ENCODE results near the gene S100A4. TPM values are rescaled to one million over a fixed set of nuclear protein-coding genes. Genes with fewer than 3 reads are reported as not detected.
"Not testable (repeated sequence)": the region's sequence is repeated elsewhere in the genome, so short reads cannot be mapped to it uniquely, and the experiment has no call there.

Gene S100A4
- total RNA-seq, 1 experiment from 2014 or later, result 22.7 TPM

GRCh38 chr1:153588033-153588432 is 42.4 kb upstream of the S100A4 start:
- POLR2A ChIA-PET, result not testable (repeated sequence)

DNA sequence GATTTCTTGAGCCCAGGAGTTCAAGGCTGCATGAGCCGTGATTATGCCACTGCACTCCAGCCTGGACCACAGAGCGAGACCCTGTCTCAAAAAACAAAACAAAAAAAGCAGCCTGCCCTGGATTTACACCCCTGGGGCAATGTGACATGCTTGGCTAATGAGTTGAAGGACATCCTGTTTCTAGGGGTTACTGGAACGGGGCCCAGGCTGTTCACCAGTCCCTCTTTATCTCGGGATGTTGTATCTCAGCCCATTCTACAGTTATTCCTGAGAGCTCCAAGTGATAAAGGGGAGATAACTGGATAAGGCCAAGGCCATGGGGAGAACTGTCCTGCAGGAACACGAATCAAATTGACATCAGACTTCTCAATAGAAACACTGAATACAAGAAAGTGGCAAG is 41.7 kb upstream of the S100A4 start:
- TF ChIP-seq IRF2 (CRISPR knock-in tag; IDR thresholded peaks at IDR 0.05; ENCODE audit: borderline replicate concordance, low read depth) (no peak), USF2 (CRISPR knock-in tag; IDR thresholded peaks at IDR 0.05) (no peak), EMX1 (CRISPR knock-in tag; IDR thresholded peaks at IDR 0.05) (no peak), JAZF1 (CRISPR knock-in tag; IDR thresholded peaks at IDR 0.05) (no peak), GTF2I (CRISPR knock-in tag; conservative IDR thresholded peaks at IDR 0.05) (no peak), GABPB1 (CRISPR knock-in tag; IDR thresholded peaks at IDR 0.05) (no peak), E2F4 (CRISPR knock-in tag; IDR thresholded peaks at IDR 0.05; ENCODE audit: borderline replicate concordance, low read depth) (no peak)
- TF ChIP-seq, protein P1, sequence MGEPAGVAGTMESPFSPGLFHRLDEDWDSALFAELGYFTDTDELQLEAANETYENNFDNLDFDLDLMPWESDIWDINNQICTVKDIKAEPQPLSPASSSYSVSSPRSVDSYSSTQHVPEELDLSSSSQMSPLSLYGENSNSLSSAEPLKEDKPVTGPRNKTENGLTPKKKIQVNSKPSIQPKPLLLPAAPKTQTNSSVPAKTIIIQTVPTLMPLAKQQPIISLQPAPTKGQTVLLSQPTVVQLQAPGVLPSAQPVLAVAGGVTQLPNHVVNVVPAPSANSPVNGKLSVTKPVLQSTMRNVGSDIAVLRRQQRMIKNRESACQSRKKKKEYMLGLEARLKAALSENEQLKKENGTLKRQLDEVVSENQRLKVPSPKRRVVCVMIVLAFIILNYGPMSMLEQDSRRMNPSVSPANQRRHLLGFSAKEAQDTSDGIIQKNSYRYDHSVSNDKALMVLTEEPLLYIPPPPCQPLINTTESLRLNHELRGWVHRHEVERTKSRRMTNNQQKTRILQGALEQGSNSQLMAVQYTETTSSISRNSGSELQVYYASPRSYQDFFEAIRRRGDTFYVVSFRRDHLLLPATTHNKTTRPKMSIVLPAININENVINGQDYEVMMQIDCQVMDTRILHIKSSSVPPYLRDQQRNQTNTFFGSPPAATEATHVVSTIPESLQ (CRISPR knock-in tag; IDR thresholded peaks at IDR 0.05), result no peak
- TF ChIP-seq, protein P2, sequence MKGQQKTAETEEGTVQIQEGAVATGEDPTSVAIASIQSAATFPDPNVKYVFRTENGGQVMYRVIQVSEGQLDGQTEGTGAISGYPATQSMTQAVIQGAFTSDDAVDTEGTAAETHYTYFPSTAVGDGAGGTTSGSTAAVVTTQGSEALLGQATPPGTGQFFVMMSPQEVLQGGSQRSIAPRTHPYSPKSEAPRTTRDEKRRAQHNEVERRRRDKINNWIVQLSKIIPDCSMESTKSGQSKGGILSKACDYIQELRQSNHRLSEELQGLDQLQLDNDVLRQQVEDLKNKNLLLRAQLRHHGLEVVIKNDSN (CRISPR knock-in tag; IDR thresholded peaks at IDR 0.05), result no peak
- TF ChIP-seq, protein P3, sequence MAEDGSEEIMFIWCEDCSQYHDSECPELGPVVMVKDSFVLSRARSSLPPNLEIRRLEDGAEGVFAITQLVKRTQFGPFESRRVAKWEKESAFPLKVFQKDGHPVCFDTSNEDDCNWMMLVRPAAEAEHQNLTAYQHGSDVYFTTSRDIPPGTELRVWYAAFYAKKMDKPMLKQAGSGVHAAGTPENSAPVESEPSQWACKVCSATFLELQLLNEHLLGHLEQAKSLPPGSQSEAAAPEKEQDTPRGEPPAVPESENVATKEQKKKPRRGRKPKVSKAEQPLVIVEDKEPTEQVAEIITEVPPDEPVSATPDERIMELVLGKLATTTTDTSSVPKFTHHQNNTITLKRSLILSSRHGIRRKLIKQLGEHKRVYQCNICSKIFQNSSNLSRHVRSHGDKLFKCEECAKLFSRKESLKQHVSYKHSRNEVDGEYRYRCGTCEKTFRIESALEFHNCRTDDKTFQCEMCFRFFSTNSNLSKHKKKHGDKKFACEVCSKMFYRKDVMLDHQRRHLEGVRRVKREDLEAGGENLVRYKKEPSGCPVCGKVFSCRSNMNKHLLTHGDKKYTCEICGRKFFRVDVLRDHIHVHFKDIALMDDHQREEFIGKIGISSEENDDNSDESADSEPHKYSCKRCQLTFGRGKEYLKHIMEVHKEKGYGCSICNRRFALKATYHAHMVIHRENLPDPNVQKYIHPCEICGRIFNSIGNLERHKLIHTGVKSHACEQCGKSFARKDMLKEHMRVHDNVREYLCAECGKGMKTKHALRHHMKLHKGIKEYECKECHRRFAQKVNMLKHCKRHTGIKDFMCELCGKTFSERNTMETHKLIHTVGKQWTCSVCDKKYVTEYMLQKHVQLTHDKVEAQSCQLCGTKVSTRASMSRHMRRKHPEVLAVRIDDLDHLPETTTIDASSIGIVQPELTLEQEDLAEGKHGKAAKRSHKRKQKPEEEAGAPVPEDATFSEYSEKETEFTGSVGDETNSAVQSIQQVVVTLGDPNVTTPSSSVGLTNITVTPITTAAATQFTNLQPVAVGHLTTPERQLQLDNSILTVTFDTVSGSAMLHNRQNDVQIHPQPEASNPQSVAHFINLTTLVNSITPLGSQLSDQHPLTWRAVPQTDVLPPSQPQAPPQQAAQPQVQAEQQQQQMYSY (CRISPR knock-in tag; IDR thresholded peaks at IDR 0.05), result no peak
- no peaks in the 10 kb centered on the region for H3K9me3 Mint-ChIP-seq
- H3K27me3 Mint-ChIP-seq (ENCODE audit: low read depth), result no peaks in the 10 kb centered on the region
- ATAC-seq (no peak), DNase-seq (ENCODE audit: low spot score) (no peak)
- peaks cover 4% of the 10 kb centered on the region for H3K4me1 Mint-ChIP-seq
- no peak overlapping the region for H3K27ac Mint-ChIP-seq
- POLR2A ChIA-PET, result no interaction called here
- no peak overlapping the region for H3K4me3 Mint-ChIP-seq
- no peaks in the 10 kb centered on the region for H3K36me3 Mint-ChIP-seq
- CTCF ChIA-PET, result interaction anchor here (5.2 kb wide), 1 partner anchor 41 kb away, joined by 29 read pairs; the partner anchor contains the start of genes S100A1 and S100A13

More at GRCh38 chr1:153588033-153588432, 42.4 kb upstream of the S100A4 start:
- CTCF ChIA-PET, result interaction anchor here (0.6 to 5.2 kb wide), 5 partner anchors 16 to 232 kb away, joined by 3 to 29 read pairs (median 4); partner anchors contain the start of genes S100A1 and S100A13
- not testable (repeated sequence) for DNase-seq (ENCODE audit: low spot score); H3K36me3 Mint-ChIP-seq; H3K4me3 Mint-ChIP-seq; H3K9me3 Mint-ChIP-seq; H3K27ac Mint-ChIP-seq; H3K27me3 Mint-ChIP-seq (ENCODE audit: low read depth); ATAC-seq; H3K4me1 Mint-ChIP-seq

DNA sequence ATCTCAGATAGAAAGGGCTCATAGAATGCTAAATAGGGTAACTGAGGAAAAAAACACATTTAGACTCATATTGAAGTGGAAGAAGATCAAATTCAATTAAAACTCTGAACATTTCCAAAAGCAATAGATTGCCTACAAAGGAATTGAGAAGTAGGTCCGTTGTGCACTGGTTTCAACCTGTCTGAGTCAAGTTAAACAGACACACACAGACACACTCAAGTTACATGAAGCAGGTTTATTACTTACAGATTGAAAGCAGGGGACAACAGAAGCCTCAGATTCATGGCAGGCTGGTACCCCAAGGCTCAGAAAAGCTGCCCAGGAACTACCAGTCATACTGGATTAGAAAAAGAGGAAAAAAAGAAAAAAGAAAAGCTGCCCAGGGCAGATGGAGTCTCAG is 40.7 kb upstream of the S100A4 start:
- ChIA-PET CTCF (interaction anchor here (0.9 to 5.2 kb wide), 4 partner anchors 14 to 53 kb away, joined by 4 to 29 read pairs (median 6); partner anchors contain the start of genes S100A1 and S100A13), POLR2A (no interaction called here)
- ATAC-seq (no peak), DNase-seq (ENCODE audit: low spot score) (no peak)
- H3K27ac Mint-ChIP-seq, result 0 out of 2 replicates have a peak overlapping the region, but pooled peaks have one; percentile 45
- no peaks in the 10 kb centered on the region for H3K9me3 Mint-ChIP-seq
- H3K27me3 Mint-ChIP-seq (ENCODE audit: low read depth), result no peaks in the 10 kb centered on the region
- no peak for TF ChIP-seq SMAD4 (CRISPR knock-in tag; IDR thresholded peaks at IDR 0.05)
- no peak for TF ChIP-seq IRF2 (CRISPR knock-in tag; IDR thresholded peaks at IDR 0.05; ENCODE audit: borderline replicate concordance, low read depth)
- TF ChIP-seq ELF4 (CRISPR knock-in tag; IDR thresholded peaks at IDR 0.05; ENCODE audit: low read depth), result no peak
- no peak for TF ChIP-seq ZNF396 (CRISPR knock-in tag; IDR thresholded peaks at IDR 0.05; ENCODE audit: borderline replicate concordance)
- TF ChIP-seq FOXP1 (CRISPR knock-in tag; IDR thresholded peaks at IDR 0.05; ENCODE audit: borderline replicate concordance), result no peak
- no peak for TF ChIP-seq ESRRA (CRISPR knock-in tag; IDR thresholded peaks at IDR 0.05; ENCODE audit: borderline replicate concordance)
- no peak for TF ChIP-seq NFYB (CRISPR knock-in tag; conservative IDR thresholded peaks at IDR 0.05; ENCODE audit: low read depth)
- TF ChIP-seq CTCF (IDR thresholded peaks at IDR 0.05), result no peak
- TF ChIP-seq CREB1 (CRISPR knock-in tag; IDR thresholded peaks at IDR 0.05), result no peak
- no peaks in the 10 kb centered on the region for H3K36me3 Mint-ChIP-seq
- no peak overlapping the region for H3K4me3 Mint-ChIP-seq
- peaks cover 4% of the 10 kb centered on the region for H3K4me1 Mint-ChIP-seq

Measured in WTC11 (cell line).